ENCODE results near the gene TBC1D24.

GRCh38 chr16:2459647-2460390 is 15.1 kb upstream of the TBC1D24 start, which contains the start of gene TEDC2:
- TF ChIP-seq CTCF (IDR thresholded peaks at IDR 0.05): no peak
- TF ChIP-seq POLR2A (IDR thresholded peaks at IDR 0.05): no peak
